ENCODE data around the gene IL22RA1.

The IL22RA1 gene

DNA sequence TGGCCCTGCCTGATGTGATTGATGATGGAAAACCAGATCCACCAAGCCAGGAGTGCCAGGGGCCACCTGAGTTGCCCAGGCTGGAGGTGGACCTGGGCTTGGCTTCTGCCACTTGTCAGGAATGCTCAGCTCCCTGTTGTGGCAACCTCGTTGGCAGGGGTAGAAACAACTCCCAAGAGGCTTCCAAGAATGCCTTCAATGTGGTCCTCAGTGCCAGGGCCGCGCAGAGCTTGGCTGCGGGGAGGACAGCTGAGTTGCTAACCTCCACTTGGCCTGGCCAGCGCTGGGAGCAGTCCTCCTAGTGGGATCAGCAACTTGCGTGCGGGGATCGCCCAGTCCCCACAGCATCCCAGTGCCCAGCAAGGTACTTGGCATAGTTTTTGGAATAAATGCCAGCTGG, 40.0 kb downstream of the IL22RA1 start:
- TF ChIP-seq EP300 (IDR thresholded peaks at IDR 0.05; ENCODE audit: borderline replicate concordance) (no peak), NFIC (IDR thresholded peaks at IDR 0.05) (no peak)

- TF ChIP-seq TEAD4 (IDR thresholded peaks at IDR 0.05) (no peak), RAD21 (IDR thresholded peaks at IDR 0.05; ENCODE audit: low read depth) (no peak), EGR1 (IDR thresholded peaks at IDR 0.05) (no peak), FOXM1 (IDR thresholded peaks at IDR 0.05; ENCODE audit: borderline replicate concordance, low read depth) (no peak), CREB1 (IDR thresholded peaks at IDR 0.05; ENCODE audit: low read depth) (no peak), NFIC (IDR thresholded peaks at IDR 0.05) (no peak), ZBTB7A (IDR thresholded peaks at IDR 0.05; ENCODE audit: low read depth) (no peak), REST (IDR thresholded peaks at IDR 0.05; ENCODE audit: low read depth) (no peak), CEBPB (IDR thresholded peaks at IDR 0.05) (no peak)
Measured at GRCh38 chr1:24101796-24102586, 40.9 kb downstream of the IL22RA1 start.

GRCh38 chr1:24100945-24101737, 41.8 kb downstream of the IL22RA1 start:
- no peak for TF ChIP-seq TCF12 (IDR thresholded peaks at IDR 0.05; ENCODE audit: low read depth)
- TF ChIP-seq CREB1 (IDR thresholded peaks at IDR 0.05; ENCODE audit: low read depth): no peak
- TF ChIP-seq CEBPB (IDR thresholded peaks at IDR 0.05): no peak
- no peak for TF ChIP-seq EGR1 (IDR thresholded peaks at IDR 0.05)
- TF ChIP-seq ZBTB7A (IDR thresholded peaks at IDR 0.05; ENCODE audit: low read depth): no peak
- no peak for TF ChIP-seq USF1 (IDR thresholded peaks at IDR 0.05)
- TF ChIP-seq, protein P1, sequence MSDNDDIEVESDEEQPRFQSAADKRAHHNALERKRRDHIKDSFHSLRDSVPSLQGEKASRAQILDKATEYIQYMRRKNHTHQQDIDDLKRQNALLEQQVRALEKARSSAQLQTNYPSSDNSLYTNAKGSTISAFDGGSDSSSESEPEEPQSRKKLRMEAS (IDR thresholded peaks at IDR 0.05): no peak
- no peak for TF ChIP-seq TEAD4 (IDR thresholded peaks at IDR 0.05)
- no peak for TF ChIP-seq EP300 (IDR thresholded peaks at IDR 0.05; ENCODE audit: borderline replicate concordance)
- no peak for TF ChIP-seq RAD21 (IDR thresholded peaks at IDR 0.05; ENCODE audit: low read depth)
- no peak for TF ChIP-seq REST (IDR thresholded peaks at IDR 0.05; ENCODE audit: low read depth)
- TF ChIP-seq YY1 (IDR thresholded peaks at IDR 0.05; ENCODE audit: low read depth): no peak
- no peak for TF ChIP-seq NFIC (IDR thresholded peaks at IDR 0.05)
- TF ChIP-seq FOXM1 (IDR thresholded peaks at IDR 0.05; ENCODE audit: borderline replicate concordance, low read depth): no peak
- no peak for TF ChIP-seq TAF1 (IDR thresholded peaks at IDR 0.05; ENCODE audit: low read depth)

DNA sequence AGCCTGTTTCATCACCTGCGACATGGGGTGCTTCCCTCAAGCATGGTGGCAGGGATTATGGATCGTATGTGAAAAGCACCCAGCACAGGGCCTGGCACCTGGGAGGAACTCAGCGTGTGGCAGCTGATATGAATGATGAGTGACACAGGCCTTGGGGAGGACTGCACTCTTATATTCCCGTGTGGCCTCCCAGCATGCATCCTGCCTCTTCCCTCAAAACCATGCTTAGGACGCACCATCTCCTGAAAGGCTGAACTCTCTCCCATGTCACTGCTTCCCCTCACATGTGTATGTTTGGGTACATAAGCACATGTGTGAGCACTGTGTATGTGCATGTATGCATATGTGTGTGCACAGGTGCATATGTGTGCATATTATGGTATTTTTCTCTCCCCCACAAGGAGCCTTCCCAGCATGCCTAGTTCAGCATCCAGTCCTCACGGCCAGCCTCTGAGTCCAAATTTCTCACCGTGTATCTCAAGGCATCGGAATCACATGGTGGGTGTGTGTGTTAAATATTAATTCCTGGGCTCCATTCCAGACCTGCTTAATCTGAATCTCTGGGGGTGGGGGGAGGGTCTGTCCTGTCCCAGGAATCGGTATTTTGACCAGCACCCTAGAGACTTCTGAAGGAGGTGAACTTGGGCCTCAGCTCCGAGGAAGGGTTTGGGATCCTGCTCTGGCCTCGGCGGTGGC, 43.8 kb downstream of the IL22RA1 start:
- no peak for TF ChIP-seq RAD21 (IDR thresholded peaks at IDR 0.05; ENCODE audit: low read depth)
- no peak for TF ChIP-seq CEBPB (IDR thresholded peaks at IDR 0.05)
- TF ChIP-seq TAF1 (IDR thresholded peaks at IDR 0.05; ENCODE audit: low read depth): no peak
- TF ChIP-seq, protein P1 (IDR thresholded peaks at IDR 0.05): no peak
- no peak for TF ChIP-seq YY1 (IDR thresholded peaks at IDR 0.05; ENCODE audit: low read depth)
- no peak for TF ChIP-seq CREB1 (IDR thresholded peaks at IDR 0.05; ENCODE audit: low read depth)
- TF ChIP-seq EP300 (IDR thresholded peaks at IDR 0.05; ENCODE audit: borderline replicate concordance): no peak

DNA sequence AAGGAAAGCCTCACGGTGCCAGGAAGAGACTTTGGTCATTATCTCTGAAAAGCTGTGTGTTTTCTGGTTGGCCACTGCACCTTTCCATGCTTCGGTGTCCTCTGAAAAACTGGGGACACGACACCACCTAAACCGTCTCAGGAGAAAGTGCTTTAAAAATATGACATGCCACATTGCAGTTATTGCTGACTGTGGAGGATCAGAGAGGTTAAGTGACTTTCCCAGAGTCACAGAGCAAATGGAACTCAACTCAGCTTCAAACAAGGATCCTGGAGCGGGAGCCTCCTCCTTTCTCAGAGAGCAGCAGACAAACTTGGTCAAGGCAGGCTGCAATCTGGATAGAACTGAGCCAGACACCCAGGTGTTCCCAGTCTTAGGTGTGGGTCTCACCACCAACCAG, 44.8 kb downstream of the IL22RA1 start:
- TF ChIP-seq EP300 (IDR thresholded peaks at IDR 0.05; ENCODE audit: borderline replicate concordance): no peak
- TF ChIP-seq CEBPB (IDR thresholded peaks at IDR 0.05): no peak
- no peak for TF ChIP-seq ZBTB7A (IDR thresholded peaks at IDR 0.05; ENCODE audit: low read depth)
- TF ChIP-seq USF1 (IDR thresholded peaks at IDR 0.05): no peak
- no peak for TF ChIP-seq TAF1 (IDR thresholded peaks at IDR 0.05; ENCODE audit: low read depth)
- no peak for TF ChIP-seq FOXM1 (IDR thresholded peaks at IDR 0.05; ENCODE audit: borderline replicate concordance, low read depth)
- TF ChIP-seq REST (IDR thresholded peaks at IDR 0.05; ENCODE audit: low read depth): no peak
- no peak for TF ChIP-seq CREB1 (IDR thresholded peaks at IDR 0.05; ENCODE audit: low read depth)
- no peak for TF ChIP-seq YY1 (IDR thresholded peaks at IDR 0.05; ENCODE audit: low read depth)
- TF ChIP-seq EGR1 (IDR thresholded peaks at IDR 0.05): no peak
- TF ChIP-seq, protein P1 (IDR thresholded peaks at IDR 0.05): no peak
- no peak for TF ChIP-seq TCF12 (IDR thresholded peaks at IDR 0.05; ENCODE audit: low read depth)
- TF ChIP-seq RAD21 (IDR thresholded peaks at IDR 0.05; ENCODE audit: low read depth): no peak
- TF ChIP-seq NFIC (IDR thresholded peaks at IDR 0.05): no peak
- no peak for TF ChIP-seq TEAD4 (IDR thresholded peaks at IDR 0.05)

All from Ishikawa (cell line).